NCI-H82 treated with DMSO at 0.1 percent for 48 hours (cell line): Measurements from ENCODE around the gene C6orf15.

Source experiments
- DNase-seq: peaks from one replicate; lab custom pipeline; 2025; ENCODE audit not compliant: unreplicated experiment; lab: John Stamatoyannopoulos, UW

Gene C6orf15

DNA sequence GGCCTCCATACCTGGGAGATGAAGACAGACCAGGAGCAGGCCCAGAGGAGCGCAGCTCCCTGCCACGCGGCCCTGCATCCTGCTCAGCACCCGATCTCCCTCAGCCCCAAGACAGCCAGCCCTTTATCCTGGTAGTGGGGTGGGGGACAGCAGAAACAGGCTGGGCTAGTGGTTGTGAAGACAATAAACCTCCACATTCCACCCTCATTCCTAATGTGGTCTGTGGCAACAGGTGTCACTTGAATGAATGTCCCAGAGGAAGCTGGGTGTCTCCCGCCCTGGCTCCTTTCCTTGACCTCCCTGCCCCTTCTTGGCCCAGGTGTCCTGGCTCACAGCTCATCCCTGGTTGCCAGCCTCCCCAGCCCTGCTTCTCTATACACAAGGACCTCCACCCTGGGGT lies at the start of gene C6orf15:
Gene C6orf15, minus strand, starts transcription at position 98 of the 400 bp plus-strand sequence. Its CDS starts 20 bp downstream, at position 78.
- no peak for DNase-seq

DNA sequence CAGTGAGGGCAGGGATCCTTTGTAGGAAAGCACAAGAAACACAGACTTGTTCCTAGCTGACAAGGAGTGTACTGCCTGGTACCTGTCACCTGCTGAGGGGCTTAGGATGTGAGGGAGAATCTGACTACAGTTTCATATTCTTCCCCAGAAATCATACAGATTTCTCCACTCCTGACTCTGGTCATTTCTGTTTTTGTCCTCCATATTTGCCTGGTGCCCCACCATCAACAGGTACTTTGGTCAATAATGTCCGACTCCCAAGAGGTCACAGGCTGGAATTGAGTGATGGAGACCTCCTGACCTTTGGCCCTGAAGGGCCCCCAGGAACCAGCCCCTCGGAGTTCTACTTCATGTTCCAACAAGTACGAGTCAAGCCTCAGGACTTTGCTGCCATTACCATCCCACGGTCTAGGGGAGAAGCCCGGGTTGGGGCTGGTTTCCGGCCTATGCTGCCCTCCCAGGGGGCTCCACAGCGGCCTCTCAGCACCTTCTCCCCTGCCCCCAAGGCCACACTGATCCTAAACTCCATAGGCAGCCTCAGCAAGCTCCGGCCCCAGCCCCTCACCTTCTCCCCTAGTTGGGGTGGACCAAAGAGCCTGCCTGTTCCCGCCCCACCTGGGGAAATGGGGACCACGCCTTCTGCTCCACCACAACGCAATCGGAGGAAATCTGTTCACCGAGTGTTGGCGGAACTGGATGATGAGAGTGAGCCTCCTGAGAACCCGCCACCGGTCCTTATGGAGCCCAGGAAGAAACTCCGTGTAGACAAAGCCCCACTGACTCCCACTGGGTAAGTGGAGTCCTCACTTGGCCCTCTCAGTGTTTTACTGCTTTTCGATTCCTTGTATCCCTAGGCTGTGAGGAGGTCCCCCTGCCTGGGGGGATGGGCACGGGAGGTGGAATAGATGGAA lies 49.1 kb upstream of the C6orf15 start:
- DNase-seq, result no peak

DNA sequence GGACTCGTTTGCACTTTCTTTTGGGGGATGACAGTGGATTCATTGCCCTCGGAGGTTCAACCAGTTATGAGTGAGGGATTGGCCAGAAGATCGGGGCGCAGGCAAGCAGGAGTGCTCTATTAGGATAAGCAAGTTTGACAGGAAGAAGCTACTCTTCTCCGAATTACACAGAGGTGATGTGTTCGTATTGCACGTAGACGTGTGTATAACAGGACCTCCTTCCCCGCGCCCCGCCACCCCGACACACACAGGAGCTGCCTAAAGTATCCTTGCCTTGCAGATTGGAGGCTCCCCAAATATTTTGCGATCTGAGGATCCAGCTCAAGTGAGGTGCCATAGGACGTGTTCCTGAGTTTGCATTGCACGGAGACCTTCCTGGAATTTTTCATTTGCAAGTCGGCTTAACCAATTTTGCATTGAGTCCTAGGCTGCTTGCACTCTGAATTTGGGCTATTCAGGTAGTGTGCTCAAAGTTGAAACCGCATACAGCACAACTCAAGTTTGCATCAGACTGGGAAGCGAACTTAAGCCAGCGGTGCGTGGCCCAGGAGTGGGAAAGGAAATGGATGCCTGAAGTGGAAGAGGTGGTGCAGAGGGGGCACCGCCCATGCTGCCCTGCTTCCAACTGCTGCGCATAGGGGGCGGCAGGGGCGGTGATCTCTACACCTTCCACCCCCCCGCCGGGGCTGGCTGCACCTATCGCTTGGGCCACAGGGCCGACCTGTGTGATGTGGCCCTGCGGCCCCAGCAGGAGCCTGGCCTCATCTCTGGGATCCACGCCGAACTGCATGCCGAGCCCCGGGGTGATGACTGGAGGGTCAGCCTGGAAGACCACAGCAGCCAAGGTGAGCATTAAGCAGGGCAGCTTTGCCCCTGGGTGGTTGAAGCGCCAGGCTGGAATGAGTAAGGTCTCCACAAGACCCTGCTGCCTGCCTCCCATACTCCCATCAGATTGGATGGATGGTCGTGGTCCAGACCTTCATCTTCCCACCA lies 46.8 kb upstream of the C6orf15 start:
- DNase-seq, result no peak

DNA sequence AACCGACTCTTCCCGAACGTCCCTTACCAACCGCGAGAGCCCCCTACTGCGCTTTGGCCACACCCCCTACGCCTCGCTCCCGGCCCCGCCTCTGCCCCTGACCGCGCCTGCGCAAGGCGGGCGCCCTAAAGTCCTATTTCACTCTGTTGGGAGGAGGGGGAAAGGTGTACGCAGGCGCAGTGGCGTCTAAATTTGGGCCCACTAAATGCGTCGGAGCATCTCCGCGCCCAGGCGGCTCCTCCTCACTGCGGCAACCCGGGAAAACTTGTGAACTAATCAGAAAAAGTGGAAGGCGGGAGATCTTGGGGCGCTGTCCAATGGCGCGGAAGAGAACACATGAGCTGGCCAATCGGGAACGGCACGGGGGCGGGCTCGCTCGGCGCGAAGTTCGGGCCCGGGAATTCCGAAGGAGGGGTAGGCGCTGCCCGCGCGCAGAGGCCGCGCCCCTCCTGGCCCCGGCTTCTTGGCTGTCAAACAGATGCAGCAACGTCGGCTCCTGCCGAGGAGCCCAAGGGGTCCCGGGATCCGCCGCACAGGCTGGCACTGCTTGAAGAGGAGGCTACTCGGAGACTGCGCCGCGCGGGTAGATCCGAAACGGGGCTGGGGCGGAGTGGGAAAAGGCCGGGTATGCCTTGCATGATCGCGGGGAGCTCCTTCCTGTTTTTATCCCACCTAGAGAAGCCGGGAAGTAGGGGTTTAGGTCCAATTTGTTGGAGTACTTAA lies 45.9 kb upstream of the C6orf15 start, which contains the start of gene TCF19:
Gene TCF19, plus strand, starts transcription at position 450 of the 723 bp plus-strand sequence. CDS start 881 bp downstream, outside the sequence.
- DNase-seq, result peak; percentile 98

DNA sequence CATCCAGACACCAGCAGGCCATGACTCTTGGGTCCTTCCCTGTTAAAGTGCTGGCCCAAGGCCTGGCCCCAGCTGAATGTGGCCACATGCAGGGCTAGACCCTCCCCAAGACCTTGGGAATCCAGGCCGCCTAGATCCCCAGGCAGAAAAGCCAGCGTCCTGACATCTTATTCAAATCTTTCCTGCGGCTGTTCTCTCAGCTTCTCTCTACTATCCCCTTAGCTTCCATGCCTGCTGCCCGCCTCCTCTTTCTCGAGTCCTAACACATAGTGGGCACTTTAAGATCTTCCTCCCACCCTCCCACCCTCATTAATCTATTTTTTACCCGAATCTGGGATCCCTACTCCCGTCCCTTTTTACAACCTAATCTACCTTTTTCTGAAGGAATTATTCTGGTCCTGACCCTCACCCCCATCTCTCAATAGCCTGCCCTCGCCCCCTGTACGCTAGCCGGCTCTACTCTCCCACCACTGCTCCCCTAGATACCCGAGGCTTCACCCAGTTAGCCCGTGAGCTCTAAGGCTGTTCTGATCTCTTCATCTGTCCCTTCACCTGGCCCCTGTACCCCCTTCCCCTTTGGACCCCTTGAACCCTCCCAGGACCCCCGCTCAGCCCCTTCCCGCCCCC lies 45.3 kb upstream of the C6orf15 start, which contains the start of gene CCHCR1:
Gene CCHCR1, minus strand, starts transcription at position 290 of the 627 bp plus-strand sequence. Its CDS starts 202 bp downstream, at position 88.
- no peak for DNase-seq

DNA sequence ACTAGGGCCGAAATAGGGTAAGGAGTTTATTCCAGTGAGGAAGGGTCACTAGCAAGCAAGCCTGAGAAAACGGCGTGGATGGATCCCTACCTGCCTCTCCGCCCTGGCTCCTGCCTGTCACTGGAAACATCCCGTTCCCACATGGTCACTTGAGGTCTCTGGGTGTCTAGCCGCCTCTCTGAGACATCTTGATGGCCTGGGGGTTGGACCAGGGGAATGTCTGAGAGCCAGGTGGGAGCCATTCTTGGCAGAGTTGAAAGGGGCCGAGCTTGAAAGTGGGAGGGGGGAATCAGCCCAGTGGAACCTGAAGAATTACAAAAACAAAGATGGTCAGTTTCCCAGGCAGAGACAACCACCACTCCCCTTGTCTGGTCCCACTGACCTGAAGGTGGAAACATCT lies 44.3 kb upstream of the C6orf15 start:
- DNase-seq, result no peak

DNA sequence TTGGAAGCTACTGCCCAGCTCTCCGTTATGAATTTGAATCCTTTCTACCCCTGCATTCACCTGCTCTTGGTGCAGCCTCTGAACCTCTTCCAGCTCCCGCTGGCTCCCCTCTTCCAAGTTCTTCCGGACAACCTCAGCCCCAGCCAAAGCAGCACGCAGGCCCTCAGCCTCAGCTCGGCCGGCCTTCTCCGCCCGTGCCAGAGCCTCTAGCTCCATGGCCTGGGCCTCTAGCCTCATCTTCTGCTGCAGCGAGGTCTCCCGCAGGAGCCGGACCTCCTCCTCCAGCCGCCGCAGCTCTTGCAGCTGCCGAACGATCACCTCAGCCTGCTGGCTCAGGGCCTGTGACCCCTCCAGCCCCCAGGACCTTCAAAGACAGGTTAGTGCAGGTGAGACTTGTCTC lies 42.1 kb upstream of the C6orf15 start:
- no peak for DNase-seq

DNA sequence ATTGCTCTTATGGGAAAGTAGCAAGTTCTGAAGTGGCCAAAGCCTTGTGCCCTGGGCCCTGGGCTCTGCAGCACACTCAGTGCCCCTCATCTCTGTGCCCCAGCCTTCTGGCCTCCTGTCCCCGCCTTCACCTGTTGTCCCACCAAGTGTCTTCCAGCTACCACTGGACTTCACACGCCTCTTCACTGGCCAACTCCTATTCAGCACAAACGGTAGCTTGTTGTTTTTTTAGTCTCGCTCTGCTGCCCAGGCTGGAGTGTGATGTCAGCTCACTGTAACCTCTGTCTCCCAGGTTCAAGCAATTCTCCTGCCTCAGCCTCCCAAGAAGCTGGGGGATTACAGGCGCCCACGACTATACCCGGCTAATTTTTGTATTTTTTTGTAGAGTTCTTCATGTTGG lies 40.4 kb upstream of the C6orf15 start:
- DNase-seq, result no peak

DNA sequence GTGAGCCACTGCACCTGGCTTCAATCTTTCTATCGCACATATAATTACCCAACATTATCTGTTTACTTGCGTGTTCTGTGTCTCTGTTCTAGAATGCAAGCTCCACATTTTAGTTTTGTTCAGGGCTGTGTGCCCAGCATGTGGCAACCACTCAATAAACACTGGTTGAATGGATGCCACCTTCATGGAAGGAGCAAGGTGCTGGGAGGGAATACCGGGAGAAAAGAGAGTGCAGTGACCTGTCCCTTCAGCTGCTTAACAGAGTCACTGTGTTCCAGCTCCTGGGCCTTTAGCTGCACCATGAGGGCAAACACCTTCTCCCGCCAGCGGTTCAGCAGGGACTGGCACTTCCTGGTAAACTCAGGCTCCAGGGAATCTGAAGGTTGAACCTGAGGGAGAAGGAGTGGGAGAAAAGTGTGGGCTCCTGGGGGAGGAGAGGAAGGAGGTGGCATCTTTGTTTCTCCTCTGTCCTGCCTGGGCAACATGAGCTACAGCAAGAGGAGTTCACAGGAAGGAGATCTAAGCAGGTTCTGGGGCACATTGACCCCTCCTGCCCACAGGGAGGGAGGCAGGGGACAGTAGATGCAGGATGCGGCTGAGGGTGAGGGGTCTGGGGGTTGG lies 37.6 kb upstream of the C6orf15 start:
- DNase-seq, result no peak

DNA sequence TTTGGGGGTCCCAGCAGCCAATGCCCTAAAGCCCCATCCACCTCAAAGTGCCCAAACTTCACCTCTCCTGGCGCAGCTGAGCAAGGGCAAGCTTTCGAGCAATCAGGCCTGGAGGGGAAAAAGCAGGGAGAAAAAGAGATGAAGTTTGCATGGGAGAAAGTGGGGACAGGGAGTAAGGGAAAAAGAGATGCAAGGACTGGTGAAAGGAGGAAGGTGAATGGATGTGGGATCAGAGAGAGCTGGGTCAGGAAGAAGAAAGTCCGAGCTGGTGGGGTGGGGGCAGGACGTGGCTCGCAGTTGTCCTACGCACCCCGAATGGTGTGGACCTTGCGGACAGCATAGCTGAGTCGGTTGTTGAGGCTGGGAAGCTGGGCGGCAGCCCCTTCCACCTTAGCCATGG lies 33.0 kb upstream of the C6orf15 start:
- DNase-seq, result no peak

DNA sequence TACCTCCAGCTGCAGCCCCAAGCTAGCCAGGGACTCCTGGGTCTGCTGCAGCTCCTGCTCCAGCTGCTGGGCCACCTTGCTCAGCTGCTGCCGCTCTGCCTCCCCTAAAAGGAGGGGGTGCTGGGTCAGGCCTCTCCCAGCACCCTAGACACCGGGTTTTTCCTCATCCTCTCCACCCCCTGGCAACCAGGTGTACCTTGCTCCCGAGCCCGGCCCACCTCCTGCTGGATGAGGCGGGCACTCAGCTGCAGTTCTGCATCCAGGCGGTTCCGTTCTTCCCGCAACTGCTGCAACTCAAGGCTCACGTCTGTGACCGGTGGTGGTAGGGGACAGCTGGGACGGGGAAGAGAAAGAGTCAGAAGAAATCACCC lies 32.6 kb upstream of the C6orf15 start:
- no peak for DNase-seq

DNA sequence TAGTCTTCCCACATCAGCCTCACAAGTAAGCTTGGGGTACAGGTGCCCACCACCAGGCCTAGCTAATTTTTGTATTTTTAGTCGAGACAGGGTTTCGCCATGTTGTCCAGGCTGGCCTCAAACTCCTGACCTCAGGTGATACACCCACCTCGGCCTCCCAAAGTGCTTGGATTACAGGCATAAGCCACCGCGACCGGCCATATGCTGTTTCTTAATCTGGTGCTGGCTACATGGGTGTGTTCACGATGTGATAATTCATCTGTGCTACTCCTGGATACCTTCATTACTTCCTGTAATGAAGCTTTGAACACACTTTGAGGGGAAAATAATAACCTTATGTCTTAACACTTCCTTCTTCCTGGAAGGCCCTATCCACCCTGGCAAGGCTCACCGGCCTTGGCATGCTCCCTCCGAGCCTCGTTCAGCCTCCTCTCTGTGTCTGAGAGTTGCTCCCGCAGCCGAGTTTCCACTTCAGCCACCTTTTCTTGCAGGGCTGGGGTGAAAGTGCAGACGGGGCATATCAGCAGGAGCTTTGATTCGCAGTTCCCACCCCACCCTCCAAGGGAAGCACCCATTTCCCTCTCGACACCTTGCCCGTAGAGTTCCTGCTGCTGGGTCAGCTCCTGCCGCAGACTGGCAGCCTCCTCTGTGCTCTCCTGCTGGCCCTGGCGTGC lies 32.1 kb upstream of the C6orf15 start:
- no peak for DNase-seq

DNA sequence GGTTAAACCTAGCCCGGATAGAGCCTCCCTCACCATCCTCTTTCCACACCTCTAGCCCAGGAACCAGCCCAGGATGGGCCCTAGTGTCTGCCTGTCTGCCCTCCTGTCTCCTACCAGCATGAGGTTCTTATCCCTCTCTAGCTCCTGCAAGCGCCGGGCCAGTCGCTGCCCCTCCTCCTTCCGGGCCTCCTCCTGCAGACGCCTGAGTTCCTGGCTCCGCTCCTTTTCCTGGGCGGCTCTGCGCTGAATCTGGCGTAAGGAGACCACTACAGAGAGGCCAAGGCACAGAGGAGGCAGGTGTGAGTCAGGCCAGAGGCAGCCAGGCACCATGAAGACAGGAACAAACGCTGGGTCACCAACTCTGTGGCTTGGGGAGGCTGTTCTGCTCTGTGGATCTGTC lies 30.8 kb upstream of the C6orf15 start:
- DNase-seq, result no peak

DNA sequence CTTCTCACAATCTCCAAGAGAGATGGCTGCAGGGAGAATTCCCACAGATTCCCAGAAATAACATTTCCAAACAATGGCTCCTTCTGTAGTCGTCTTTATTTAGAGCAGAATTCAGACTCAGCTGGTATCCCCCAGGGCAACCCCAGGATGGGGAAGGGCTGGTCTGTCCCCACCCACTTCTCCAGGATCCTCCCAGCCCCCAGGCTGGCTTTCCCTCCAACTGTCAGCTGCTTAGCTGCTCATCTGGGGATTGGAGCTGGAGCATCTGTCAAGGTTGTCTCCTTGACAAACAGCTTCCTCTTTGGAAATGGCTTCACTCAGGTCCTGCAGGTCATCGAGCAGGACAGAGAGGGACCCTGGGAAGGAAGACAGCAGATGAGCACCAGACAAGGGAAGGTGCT lies 30.0 kb upstream of the C6orf15 start:
- DNase-seq, result peak; percentile 46

DNA sequence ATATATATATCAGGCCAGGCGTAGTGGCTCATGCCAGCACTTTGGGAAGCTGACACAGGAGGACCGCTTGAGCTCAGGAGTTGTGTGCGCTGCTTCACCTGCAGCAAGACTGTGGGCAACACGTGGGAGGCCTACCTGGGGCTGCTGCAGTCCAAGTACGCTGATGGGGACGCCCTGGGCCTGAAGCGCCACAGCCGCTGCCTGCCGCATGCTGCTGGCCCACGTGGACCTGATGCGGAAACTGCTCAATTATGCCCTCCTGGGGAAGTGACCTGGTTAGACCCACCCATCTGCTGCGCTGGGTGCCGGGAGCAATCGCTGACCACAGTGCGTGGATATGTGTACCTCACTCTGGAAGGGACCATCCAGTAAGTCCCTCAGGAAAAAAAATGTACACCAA lies 28.3 kb upstream of the C6orf15 start:
- DNase-seq, result no peak

DNA sequence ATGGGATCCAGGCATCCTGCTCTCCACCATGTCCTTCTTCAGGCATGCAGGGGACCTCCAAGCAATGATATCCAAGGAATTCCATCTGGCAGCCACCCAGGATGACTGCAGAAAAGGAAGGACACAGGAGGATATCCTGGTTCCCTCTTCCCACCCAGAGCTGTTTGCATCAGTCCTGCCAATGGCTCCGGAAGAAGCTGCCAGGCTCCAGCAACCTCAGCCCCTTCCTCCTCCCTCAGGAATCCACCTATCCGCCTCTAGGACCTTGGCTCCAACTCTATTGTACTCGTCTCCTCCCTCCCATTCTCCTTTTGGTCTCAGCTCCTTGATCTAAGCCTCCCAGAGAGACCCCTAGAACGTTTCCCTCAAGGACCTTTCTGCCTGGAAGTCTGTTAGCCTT lies 27.2 kb upstream of the C6orf15 start:
- DNase-seq, result no peak

DNA sequence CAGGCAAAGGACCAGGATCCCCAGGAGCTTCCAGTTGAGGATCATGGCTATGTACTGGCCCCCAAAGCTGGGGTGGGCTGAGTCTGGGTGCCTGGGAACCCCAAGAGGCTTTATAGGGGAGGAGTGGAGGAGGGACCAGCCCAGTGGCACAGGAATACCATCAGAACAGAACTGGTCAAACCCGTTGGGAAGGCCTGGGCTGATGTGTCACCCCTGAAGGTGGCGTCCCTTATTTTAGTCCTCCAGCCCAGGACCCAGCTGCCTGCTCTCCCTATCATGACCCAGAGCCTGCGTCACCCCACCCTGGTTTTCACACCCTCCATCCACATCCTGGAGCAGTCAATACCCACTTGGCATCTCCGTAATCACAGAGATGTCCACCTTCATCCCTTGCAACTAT lies 26.6 kb upstream of the C6orf15 start, which contains the start of gene PSORS1C2:
Gene PSORS1C2, minus strand, starts transcription at position 85 of the 400 bp plus-strand sequence. Its CDS starts 40 bp downstream, at position 45.
- no peak for DNase-seq

DNA sequence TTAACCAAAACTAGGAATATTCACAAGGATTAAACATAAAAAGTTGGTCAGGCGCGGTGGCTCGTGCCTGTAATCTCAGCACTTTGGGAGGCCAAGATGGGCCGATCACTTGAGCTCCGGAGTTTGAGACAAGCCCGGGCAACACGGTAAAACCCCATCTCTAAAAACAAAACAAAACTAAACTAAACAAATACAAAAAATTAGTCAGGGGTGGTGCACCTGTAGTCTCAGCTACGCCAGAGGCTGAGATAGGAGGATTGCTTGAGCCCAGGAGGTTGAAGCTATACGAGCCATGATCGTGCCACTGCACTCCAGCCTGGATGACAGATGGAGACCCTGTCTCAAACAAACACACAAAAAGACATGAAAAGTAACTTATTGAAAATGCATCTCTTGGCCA lies 23.3 kb upstream of the C6orf15 start:
- no peak for DNase-seq

DNA sequence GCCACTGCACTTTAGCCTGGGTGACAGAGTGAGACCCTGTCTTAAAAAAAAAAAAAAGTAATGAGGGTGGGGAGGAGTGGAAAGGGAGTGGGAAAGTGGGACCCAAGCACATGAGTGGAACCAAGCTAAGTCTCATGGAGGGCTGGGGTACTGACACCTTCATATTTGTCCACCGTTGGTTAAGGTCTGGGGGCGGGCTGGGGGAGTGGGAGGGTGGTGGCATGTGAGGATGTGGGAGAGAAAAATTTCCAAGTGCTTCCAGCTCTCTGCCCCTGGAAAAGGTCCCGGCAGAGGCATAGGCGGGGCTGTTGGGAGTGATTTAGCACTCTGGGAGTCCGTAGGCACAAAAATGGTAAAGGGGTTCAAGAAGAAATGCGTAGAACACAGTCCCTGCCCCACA lies 20.4 kb upstream of the C6orf15 start:
- no peak for DNase-seq
